Breast epithelium (tissue), 3 donors: ENCODE measurements around the gene CAMK2A.

ENCODE experiments used
- POLR2A ChIP-seq: fragments of 450-650 bp; IDR thresholded peaks from one replicate; pipeline ENCODE4 v1.6.1; 2016; ENCODE audit warnings: antibody characterized with exemption, mild to moderate bottlenecking, moderate library complexity
- POLR2AphosphoS5 ChIP-seq, 3 donors: sonication (generic); formaldehyde crosslinking; IDR thresholded peaks; one replicate each; pipeline ENCODE4 v1.6.1; 2017; ENCODE audit warnings: antibody characterized with exemption in 3 of 3
- TF ChIP-seq, protein P1 (sequence below), 3 donors: fragments of 450-650 bp; IDR thresholded peaks; one replicate each; pipeline ENCODE4 v1.5.1; 2016 to 2017; ENCODE audit warnings: antibody characterized with exemption in 3 of 3, mild to moderate bottlenecking in 3 of 3, moderate library complexity in 3 of 3

DNA sequence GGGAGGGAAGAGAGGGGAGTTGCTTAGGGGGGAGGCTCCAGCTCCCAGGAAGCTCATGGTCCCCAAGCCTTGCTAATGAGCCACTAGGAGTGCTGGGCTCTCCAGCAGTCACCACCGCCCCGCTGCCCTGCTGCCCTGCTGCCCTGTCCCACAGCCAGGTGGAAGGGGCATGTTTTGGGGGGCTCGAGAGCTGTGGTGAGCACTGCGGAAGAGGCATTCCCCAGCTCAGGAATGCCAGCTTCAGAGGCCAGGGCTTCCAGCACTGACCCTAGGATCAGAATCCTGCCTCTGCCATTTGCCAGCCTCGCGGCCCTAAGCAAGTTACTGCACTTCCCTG is 82.8 kb downstream of the CAMK2A start:
- TF ChIP-seq, protein P1, sequence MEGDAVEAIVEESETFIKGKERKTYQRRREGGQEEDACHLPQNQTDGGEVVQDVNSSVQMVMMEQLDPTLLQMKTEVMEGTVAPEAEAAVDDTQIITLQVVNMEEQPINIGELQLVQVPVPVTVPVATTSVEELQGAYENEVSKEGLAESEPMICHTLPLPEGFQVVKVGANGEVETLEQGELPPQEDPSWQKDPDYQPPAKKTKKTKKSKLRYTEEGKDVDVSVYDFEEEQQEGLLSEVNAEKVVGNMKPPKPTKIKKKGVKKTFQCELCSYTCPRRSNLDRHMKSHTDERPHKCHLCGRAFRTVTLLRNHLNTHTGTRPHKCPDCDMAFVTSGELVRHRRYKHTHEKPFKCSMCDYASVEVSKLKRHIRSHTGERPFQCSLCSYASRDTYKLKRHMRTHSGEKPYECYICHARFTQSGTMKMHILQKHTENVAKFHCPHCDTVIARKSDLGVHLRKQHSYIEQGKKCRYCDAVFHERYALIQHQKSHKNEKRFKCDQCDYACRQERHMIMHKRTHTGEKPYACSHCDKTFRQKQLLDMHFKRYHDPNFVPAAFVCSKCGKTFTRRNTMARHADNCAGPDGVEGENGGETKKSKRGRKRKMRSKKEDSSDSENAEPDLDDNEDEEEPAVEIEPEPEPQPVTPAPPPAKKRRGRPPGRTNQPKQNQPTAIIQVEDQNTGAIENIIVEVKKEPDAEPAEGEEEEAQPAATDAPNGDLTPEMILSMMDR (IDR thresholded peaks at IDR 0.05), result no peak
- no peak for TF ChIP-seq POLR2A
- TF ChIP-seq POLR2AphosphoS5 (IDR thresholded peaks at IDR 0.05), result no peak
